A549 (cell line): ENCODE data around the gene SLC39A5. TPM values are rescaled to one million over a fixed set of nuclear protein-coding genes. Genes with fewer than 3 reads are reported as not detected.

Experiments used
- ATAC-seq, 2 experiments: fragments of 200-7000 bp in 1 of 2; fragments of >200 bp in 1 of 2; cut with Nextera tagmentation in 1 of 2; cut with Tn5 transposase in 1 of 2; 3 replicates each; pipeline versions ENCODE4 v1.8.0 to v1.9.1; 2018 to 2020; ENCODE audit warnings: mild to moderate bottlenecking in 1 of 2, moderate library complexity in 1 of 2
- CTCF ChIA-PET: fragments of 300-600 bp; sonication (Branson Sonifier 250); formaldehyde crosslinking; extraction: SDS; loops from one replicate; lab custom pipeline; 2021; ENCODE audit warnings: antibody characterized with exemption, inconsistent platforms; lab: Yijun Ruan, JAX
- POLR2A ChIA-PET: fragments of 350-600 bp; formaldehyde crosslinking; extraction: SDS; loops from one replicate; lab custom pipeline; 2021; ENCODE audit warnings: antibody characterized with exemption, inconsistent platforms; lab: Yijun Ruan, JAX
- DNase-seq, 2 experiments: peaks; one replicate each; pipeline versions ENCODE4 v3.0.0 to v3.0.0-alpha.2; 2011 to 2016; ENCODE audit warnings: low read depth in 1 of 2, low spot score in 1 of 2
- FAIRE-seq: peaks from 2 replicates; lab custom pipeline; 2011; peaks lifted over from hg19 to GRCh38; lab: Jason Lieb, UNC
- H3K27ac ChIP-seq, 2 experiments: fragments of >200 bp; sonication (Bioruptor Twin); formaldehyde crosslinking; 3 replicates each; pipeline ENCODE4 v1.5.1; 2016 to 2017
- H3K4me1 ChIP-seq: fragments of >200 bp; sonication (Bioruptor Twin); formaldehyde crosslinking; 3 replicates; pipeline ENCODE4 v1.6.1; 2016
- H3K4me2 ChIP-seq: fragments of >200 bp; sonication (Bioruptor Twin); formaldehyde crosslinking; 3 replicates; pipeline ENCODE4 v1.6.1; 2016
- H3K4me3 ChIP-seq: fragments of >200 bp; sonication (Bioruptor Twin); formaldehyde crosslinking; 3 replicates; pipeline ENCODE4 v1.5.1; 2016
- H3K9me3 ChIP-seq: fragments of >200 bp; sonication (Bioruptor Twin); formaldehyde crosslinking; 3 replicates; pipeline ENCODE4 v1.6.1; 2016
- CBX8 ChIP-seq: fragments of 200-600 bp; sonication (generic); IDR thresholded peaks from 2 replicates; pipeline ENCODE4 v1.6.1; 2016
- EP300 ChIP-seq, 2 experiments: fragments of >200 bp; sonication (Bioruptor Twin); formaldehyde crosslinking; IDR thresholded peaks; 2 replicates in 1 of 2; 3 replicates in 1 of 2; pipeline ENCODE4 v1.6.1; 2016 to 2017
- FOSL2 ChIP-seq, 2 experiments: fragments of 450-650 bp in 1 of 2; fragments of >200 bp in 1 of 2; sonication (Bioruptor Twin) in 1 of 2; formaldehyde crosslinking; IDR thresholded peaks; 2 replicates each; pipeline versions ENCODE4 v1.5.0 to v1.6.1; 2016 to 2020; ENCODE audit warnings: mild to moderate bottlenecking in 1 of 2, moderate library complexity in 1 of 2
- FOXS1 ChIP-seq: fragments of 250-450 bp; sonication (Bioruptor Pico); IDR thresholded peaks from 2 replicates; pipeline ENCODE4 v1.5.0; 2020; ENCODE audit warnings: mild to moderate bottlenecking, moderate library complexity
- GATA3 ChIP-seq: IDR thresholded peaks from 2 replicates; pipeline ENCODE4 v1.6.1; 2012; ENCODE audit warnings: borderline replicate concordance
- HOXB13 ChIP-seq: fragments of 250-450 bp; sonication (Bioruptor Pico); IDR thresholded peaks from 2 replicates; pipeline ENCODE4 v1.5.0; 2020; ENCODE audit warnings: low read depth, mild to moderate bottlenecking, moderate library complexity
- JUN ChIP-seq, 2 experiments: fragments of >200 bp; sonication (Bioruptor Twin); formaldehyde crosslinking; IDR thresholded peaks; 2 replicates in 1 of 2; 3 replicates in 1 of 2; pipeline ENCODE4 v1.6.1; 2016 to 2017
- JUNB ChIP-seq: fragments of >200 bp; sonication (Bioruptor Twin); formaldehyde crosslinking; IDR thresholded peaks from 2 replicates; pipeline ENCODE4 v1.6.1; 2016
- MAZ ChIP-seq: fragments of 150-350 bp; IDR thresholded peaks from 2 replicates; pipeline ENCODE4 v1.6.1; 2014; ENCODE audit warnings: antibody characterized with exemption, low read depth, low read length, borderline replicate concordance
- PHF8 ChIP-seq: fragments of 200-600 bp; sonication (generic); IDR thresholded peaks from 2 replicates; pipeline ENCODE4 v1.6.1; 2016; ENCODE audit warnings: low read depth, mild to moderate bottlenecking, antibody characterized with exemption, moderate library complexity, borderline replicate concordance
- POLR2A ChIP-seq: IDR thresholded peaks from 2 replicates; pipeline ENCODE4 v1.6.1; 2012; ENCODE audit warnings: mild to moderate bottlenecking, low read length
- RAD21 ChIP-seq, 2 experiments: fragments of >200 bp in 1 of 2; sonication (Bioruptor Twin) in 1 of 2; formaldehyde crosslinking in 1 of 2; IDR thresholded peaks in 1 of 2; conservative IDR thresholded peaks in 1 of 2; 2 replicates in 1 of 2; 3 replicates in 1 of 2; pipeline ENCODE4 v1.6.1; 2012 to 2018; ENCODE audit warnings: inconsistent platforms in 1 of 2
- RCOR1 ChIP-seq: fragments of 150-350 bp; IDR thresholded peaks from 2 replicates; pipeline ENCODE4 v1.6.1; 2014; ENCODE audit warnings: antibody characterized with exemption, low read length, low read depth
- RNF2 ChIP-seq: fragments of 200-600 bp; sonication (generic); IDR thresholded peaks from 2 replicates; pipeline ENCODE4 v1.6.1; 2016; ENCODE audit warnings: low read depth, mild to moderate bottlenecking, antibody characterized with exemption, moderate library complexity, borderline replicate concordance
- ZFP36 ChIP-seq: fragments of 450-650 bp; IDR thresholded peaks from 2 replicates; pipeline ENCODE4 v1.6.1; 2014; ENCODE audit warnings: borderline replicate concordance; ENCODE audit not compliant: partially characterized antibody
- ZNF302 ChIP-seq: fragments of 250-450 bp; sonication (Bioruptor Pico); IDR thresholded peaks from 2 replicates; pipeline ENCODE4 v1.9.0; 2021; ENCODE audit warnings: inconsistent platforms, mild to moderate bottlenecking, moderate library complexity
- ZSCAN20 ChIP-seq: fragments of 250-450 bp; sonication (Bioruptor Pico); IDR thresholded peaks from 2 replicates; pipeline ENCODE4 v1.8.0; 2022; ENCODE audit warnings: mild to moderate bottlenecking, moderate library complexity
- WGBS: methylation state at CpG from one replicate; pipeline ENCODE4 v1.1.6; 2017; ENCODE audit errors: missing lambda C conversion rate; 5-methylcytosine and 5-hydroxymethylcytosine counted together
- polyA plus RNA-seq, 4 experiments: library from polyadenylated mRNA; depleted of rRNA in 3 of 4; stranded (reverse); fragments of >200 nt; fragmentation: RNase III in 1 of 4; extraction: RNeasy Plus Mini Kit Qiagen cat#74134 plus additional on column Dnase treatment in 1 of 4; gene quantifications; 2 replicates in 3 of 4; 3 replicates in 1 of 4; pipeline ENCODE4 v1.2.3, GENCODE V29; 2011 to 2017
- TF ChIP-seq, protein P1 (sequence below): fragments of >200 bp; sonication (Bioruptor Twin); formaldehyde crosslinking; IDR thresholded peaks from 2 replicates; pipeline ENCODE4 v1.6.1; 2016
- TF ChIP-seq, protein P2 (sequence below): fragments of 250-450 bp; sonication (Bioruptor Pico); IDR thresholded peaks from 2 replicates; pipeline ENCODE4 v1.5.0; 2020; ENCODE audit warnings: low read depth, mild to moderate bottlenecking, moderate library complexity
- TF ChIP-seq, protein P3 (sequence below): fragments of >200 bp; sonication (Bioruptor Twin); formaldehyde crosslinking; IDR thresholded peaks from 3 replicates; pipeline ENCODE4 v1.6.1; 2016
- TF ChIP-seq, protein P4 (sequence below): fragments of >200 bp; sonication (Bioruptor Twin); formaldehyde crosslinking; IDR thresholded peaks from 3 replicates; pipeline ENCODE4 v1.5.1; 2016

Gene SLC39A5
- polyA plus RNA-seq, 2 of the 4 experiments (the other 2 are of a cell fraction), result 0.23 TPM; not detected in 1

DNA sequence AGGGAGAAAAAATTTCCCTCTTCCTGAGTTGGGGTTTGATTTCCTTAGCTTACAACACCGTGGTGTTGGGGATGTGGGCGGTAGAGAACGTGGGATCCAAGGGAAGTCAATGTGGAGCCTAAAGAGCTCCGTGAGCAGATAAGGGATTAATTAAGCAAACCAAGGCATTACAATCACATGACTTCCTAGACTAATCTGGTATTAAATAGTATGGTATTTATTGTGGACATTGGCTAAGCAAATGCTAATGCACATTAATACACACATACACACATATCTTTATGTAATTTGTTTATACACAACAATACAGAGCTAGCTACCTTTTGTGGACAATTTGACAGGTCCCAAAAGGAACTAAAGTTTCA is 7.3 kb upstream of the SLC39A5 start:
- Histone ChIP-seq H3K9me3 (no peaks in the 10 kb centered on the region), H3K4me1 (peaks cover 26% of the 10 kb centered on the region), H3K4me2 (peak overlapping the region; percentile 71), H3K27ac (peak overlapping the region; percentile 91 to 94), H3K4me3 (peak overlapping the region; percentile 71)
- DNase-seq (no peak), FAIRE-seq (no peak), ATAC-seq (no peak)
- ChIA-PET CTCF (interaction anchor here (0.5 to 4.2 kb wide), 26 partner anchors 9 to 484 kb away, joined by 3 to 67 read pairs (median 4); partner anchors contain the start of genes ANKRD52, SMARCC2 and ZC3H10), POLR2A (interaction anchor here (0.9 to 2.3 kb wide), 15 partner anchors 8 to 137 kb away, joined by 3 to 34 read pairs (median 8); partner anchors contain the start of genes ANKRD52, COQ10A, ESYT1 and PA2G4)
- no peak for TF ChIP-seq PHF8
- TF ChIP-seq CBX8, result no peak
- no peak for TF ChIP-seq RNF2
- TF ChIP-seq HOXB13 (CRISPR knock-in tag), result no peak
- no peak for TF ChIP-seq FOXS1 (CRISPR knock-in tag)
- TF ChIP-seq, protein P1, sequence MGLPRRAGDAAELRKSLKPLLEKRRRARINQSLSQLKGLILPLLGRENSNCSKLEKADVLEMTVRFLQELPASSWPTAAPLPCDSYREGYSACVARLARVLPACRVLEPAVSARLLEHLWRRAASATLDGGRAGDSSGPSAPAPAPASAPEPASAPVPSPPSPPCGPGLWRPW, result no peak
- TF ChIP-seq RAD21 (conservative IDR thresholded peaks at IDR 0.05 in 1 of 2, IDR thresholded peaks at IDR 0.05 in 1 of 2), result no peak
- TF ChIP-seq, protein P2, sequence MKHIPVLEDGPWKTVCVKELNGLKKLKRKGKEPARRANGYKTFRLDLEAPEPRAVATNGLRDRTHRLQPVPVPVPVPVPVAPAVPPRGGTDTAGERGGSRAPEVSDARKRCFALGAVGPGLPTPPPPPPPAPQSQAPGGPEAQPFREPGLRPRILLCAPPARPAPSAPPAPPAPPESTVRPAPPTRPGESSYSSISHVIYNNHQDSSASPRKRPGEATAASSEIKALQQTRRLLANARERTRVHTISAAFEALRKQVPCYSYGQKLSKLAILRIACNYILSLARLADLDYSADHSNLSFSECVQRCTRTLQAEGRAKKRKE (CRISPR knock-in tag), result no peak
- no peak for TF ChIP-seq MAZ
- TF ChIP-seq JUN (IDR thresholded peaks at IDR 0.05), result no peak
- TF ChIP-seq, protein P3, sequence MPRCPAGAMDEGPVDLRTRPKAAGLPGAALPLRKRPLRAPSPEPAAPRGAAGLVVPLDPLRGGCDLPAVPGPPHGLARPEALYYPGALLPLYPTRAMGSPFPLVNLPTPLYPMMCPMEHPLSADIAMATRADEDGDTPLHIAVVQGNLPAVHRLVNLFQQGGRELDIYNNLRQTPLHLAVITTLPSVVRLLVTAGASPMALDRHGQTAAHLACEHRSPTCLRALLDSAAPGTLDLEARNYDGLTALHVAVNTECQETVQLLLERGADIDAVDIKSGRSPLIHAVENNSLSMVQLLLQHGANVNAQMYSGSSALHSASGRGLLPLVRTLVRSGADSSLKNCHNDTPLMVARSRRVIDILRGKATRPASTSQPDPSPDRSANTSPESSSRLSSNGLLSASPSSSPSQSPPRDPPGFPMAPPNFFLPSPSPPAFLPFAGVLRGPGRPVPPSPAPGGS, result no peak
- TF ChIP-seq RCOR1, result no peak
- TF ChIP-seq JUNB, result no peak
- no peak for TF ChIP-seq FOSL2 (IDR thresholded peaks at IDR 0.05)
- no peak for TF ChIP-seq FOSL2 (CRISPR knock-in tag; IDR thresholded peaks at IDR 0.05)
- TF ChIP-seq ZFP36, result no peak
- no peak for TF ChIP-seq ZSCAN20
- TF ChIP-seq, protein P4, sequence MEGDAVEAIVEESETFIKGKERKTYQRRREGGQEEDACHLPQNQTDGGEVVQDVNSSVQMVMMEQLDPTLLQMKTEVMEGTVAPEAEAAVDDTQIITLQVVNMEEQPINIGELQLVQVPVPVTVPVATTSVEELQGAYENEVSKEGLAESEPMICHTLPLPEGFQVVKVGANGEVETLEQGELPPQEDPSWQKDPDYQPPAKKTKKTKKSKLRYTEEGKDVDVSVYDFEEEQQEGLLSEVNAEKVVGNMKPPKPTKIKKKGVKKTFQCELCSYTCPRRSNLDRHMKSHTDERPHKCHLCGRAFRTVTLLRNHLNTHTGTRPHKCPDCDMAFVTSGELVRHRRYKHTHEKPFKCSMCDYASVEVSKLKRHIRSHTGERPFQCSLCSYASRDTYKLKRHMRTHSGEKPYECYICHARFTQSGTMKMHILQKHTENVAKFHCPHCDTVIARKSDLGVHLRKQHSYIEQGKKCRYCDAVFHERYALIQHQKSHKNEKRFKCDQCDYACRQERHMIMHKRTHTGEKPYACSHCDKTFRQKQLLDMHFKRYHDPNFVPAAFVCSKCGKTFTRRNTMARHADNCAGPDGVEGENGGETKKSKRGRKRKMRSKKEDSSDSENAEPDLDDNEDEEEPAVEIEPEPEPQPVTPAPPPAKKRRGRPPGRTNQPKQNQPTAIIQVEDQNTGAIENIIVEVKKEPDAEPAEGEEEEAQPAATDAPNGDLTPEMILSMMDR, result no peak
- no peak for TF ChIP-seq EP300 (IDR thresholded peaks at IDR 0.05)
- no peak for TF ChIP-seq GATA3
- WGBS, result 46% methylated on average over 4 of the region's 4 CpGs

DNA sequence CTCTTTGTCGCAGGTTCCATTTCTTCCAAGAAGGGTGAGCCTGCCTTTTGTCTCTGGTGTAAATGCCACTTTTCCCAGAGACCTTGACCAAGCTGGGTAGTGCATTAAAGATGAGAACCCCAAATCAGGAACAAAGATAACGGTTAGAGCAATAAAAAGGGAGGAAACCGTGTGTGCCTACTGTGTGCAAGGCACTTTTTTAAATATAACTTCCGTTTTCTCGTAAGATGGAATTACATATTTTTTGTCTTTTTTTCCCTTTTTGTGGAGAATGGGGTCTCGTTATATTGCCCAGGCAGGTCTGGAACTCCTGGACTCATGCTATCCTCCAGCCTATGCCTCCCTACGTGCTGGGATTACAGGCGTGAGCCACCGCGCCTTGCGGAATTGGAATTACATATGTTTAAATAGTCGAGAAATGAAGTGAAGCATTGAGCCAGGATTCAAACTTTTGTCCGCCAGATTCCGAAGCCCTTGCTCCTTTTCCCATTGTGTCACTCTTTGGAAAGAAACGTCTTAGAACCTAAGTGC is 6.2 kb upstream of the SLC39A5 start:
- TF ChIP-seq POLR2A, result no peak
- TF ChIP-seq GATA3, result 0 out of 2 replicates have a peak, but pooled peaks have one; percentile 16
- no peak for TF ChIP-seq ZNF302 (CRISPR knock-in tag)
- TF ChIP-seq, all 56 proteins: peak for 1
- peaks cover 26% of the 10 kb centered on the region for H3K4me1 ChIP-seq
- 24% methylated on average over 15 of the region's 15 CpGs for WGBS
- H3K27ac ChIP-seq, result peak overlapping the region; percentile 76 to 94
- FAIRE-seq (no peak), DNase-seq (no peak), ATAC-seq (peak; percentile 11 to 14; a peak in 5 of 6 replicates)
- ChIA-PET CTCF (interaction anchor here (0.9 to 4.2 kb wide), 15 partner anchors 10 to 104 kb away, joined by 3 to 67 read pairs (median 6); partner anchors contain the start of genes SMARCC2 and ZC3H10), POLR2A (no interaction called here)
- no peaks in the 10 kb centered on the region for H3K9me3 ChIP-seq
- peak overlapping the region; percentile 86 for H3K4me2 ChIP-seq
- H3K4me3 ChIP-seq, result peak overlapping the region; percentile 30
